GM12873 (cell line): ENCODE results near the gene AGPS.

Experiments used
- TF ChIP-seq, protein P1 (sequence below): IDR thresholded peaks from 2 replicates; pipeline ENCODE4 v1.5.1; 2012; ENCODE audit warnings: low read depth, mild to moderate bottlenecking, moderate library complexity, low read length, control low read depth; ENCODE audit not compliant: insufficient read depth; ENCODE audit errors: missing control alignments

Gene AGPS

DNA sequence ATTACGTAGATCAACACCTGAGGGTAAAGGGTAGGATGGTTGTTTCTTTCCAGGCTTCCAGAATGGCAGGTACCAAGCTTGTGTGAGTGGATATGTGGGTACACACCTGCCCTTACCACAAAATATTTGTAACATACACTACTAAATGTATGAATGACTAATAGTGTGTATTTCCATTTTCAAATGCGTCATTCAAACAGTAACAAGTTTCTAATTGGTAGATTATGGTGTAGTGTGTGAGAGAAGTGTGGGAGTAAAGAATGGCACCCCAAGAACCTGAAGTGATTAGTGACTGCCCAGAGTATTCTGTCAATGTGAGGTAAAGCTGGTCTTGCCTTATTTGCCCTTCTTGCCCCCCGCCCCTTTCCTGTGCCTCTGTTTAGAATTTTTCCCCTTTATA lies 21.1 kb downstream of the AGPS start:
- TF ChIP-seq, protein P1, sequence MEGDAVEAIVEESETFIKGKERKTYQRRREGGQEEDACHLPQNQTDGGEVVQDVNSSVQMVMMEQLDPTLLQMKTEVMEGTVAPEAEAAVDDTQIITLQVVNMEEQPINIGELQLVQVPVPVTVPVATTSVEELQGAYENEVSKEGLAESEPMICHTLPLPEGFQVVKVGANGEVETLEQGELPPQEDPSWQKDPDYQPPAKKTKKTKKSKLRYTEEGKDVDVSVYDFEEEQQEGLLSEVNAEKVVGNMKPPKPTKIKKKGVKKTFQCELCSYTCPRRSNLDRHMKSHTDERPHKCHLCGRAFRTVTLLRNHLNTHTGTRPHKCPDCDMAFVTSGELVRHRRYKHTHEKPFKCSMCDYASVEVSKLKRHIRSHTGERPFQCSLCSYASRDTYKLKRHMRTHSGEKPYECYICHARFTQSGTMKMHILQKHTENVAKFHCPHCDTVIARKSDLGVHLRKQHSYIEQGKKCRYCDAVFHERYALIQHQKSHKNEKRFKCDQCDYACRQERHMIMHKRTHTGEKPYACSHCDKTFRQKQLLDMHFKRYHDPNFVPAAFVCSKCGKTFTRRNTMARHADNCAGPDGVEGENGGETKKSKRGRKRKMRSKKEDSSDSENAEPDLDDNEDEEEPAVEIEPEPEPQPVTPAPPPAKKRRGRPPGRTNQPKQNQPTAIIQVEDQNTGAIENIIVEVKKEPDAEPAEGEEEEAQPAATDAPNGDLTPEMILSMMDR: no peak

DNA sequence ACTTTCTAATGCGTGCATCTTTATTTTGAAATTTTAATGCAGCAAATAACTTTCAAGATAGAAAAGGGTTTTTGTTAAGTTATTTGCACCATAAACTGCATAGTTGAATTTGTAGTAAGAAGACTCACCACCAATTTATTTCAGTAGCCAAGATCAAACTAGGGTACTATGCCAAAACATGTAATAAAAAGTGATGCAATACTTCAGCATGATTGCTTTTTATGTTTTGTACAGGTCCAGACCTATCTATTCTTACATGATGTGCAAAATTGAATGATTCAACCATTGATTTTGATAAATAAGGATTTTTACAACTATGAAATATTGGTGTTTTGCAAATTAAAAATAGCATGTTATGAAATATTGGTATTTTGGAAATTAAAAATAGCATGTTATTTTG lies 26.7 kb downstream of the AGPS start:
- TF ChIP-seq, protein P1: no peak

DNA sequence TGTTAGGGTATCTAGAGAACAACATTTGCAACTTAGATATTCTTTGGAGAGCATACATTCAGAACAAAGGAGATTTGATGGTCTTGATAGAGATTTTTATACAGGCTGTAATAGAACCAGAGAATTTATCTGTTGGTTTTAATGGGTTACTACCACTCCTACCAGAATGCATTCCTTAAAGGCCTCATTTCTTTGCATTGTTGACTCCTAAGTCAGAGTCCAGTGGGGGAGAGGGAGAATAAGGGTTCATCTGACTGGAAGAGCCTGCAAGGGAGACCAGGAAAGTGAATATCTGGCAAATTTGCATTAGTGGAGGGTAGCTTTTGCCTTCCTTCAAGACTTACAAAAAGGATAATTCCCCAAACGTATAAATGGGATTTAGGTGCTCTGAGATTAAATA lies 29.7 kb downstream of the AGPS start:
- TF ChIP-seq, protein P1: no peak

DNA sequence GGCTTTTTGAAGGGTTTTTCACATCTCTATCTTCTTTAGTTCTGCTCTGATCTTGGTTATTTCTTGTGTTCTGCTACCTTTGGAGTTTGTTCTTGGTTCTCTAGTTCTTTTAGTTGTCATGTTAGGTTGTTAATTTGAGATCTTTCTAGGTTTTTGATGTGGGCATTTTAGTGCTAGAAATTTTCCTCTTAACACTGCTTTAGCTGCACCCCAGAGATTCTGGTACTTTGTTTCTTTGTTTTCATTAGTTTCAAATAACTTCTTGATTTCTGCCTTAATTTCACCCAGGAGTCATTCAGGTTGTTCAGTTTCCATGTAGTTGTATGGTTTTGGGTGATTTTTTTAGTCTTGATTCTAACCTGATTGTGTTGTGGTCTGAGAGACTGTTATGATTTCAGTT lies 34.7 kb downstream of the AGPS start:
- TF ChIP-seq, protein P1: no peak

DNA sequence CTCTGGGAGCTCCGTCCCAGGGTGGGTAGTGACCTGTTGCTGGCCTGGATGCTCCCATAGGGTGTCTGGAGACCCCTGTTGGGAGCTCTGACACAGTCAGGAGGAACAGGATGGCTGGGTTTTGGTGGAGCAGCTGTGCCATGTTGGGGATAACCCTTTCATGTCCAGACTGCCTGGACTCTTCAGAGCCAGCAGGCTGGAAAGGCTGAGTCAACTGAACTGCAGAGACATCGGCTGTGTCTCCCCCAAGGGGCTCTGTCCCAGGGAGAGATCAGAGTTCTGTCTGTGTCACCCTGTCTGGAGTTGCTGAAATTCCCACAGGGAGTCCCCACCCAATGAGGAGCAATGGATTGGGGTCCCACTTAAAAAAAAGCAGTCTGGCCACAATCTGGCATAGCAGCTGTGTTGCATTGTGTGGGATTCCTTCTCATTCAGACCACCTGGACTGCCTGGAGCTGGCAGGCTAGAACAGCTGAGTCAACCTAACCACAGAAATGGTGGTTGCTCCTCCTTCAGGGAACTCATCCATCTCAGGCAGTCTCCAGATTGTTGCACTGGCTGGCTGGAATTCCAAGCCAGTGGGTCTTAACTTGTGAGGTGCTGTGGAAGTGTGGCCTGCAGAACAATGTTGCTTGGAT lies 37.2 kb downstream of the AGPS start:
- TF ChIP-seq, protein P1: no peak

DNA sequence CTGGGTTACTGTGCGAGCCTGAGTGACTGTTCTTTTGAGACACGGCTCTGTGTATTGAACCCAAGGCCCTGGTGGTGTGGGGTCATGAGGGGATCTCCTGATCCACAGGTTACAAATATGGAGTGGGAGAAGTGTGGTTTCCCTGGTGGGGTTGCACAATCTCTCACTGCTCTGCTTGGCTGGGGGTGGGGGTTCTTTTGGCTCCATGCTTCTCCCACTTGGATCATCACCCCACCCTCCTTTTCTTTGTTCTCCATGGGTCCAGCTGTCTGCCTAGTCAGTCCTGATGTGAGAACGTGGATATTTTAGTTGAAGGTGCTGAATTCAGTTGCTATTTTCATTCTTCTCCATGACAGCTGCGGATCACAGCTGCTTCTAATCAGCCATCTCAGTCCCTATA lies 37.8 kb downstream of the AGPS start:
- TF ChIP-seq, protein P1: no peak

DNA sequence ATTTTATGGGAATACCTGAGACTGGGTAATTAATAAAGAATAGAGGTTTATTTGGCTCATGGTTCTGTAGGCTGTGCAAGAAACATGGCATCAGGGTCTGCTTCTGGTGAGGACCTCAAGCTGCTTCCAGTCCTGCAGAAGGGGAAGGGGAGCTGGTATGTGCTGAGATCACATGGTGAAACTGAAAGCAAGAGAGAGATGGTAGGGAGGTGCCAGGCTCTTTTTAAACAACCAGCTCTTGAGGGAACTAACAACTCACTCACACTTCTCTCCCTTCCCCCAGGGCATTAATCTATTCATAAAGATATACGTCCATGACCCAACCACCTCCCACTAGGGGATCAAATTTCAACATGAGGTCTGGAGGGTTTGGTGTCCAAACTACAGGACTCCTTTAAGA lies 40.1 kb downstream of the AGPS start:
- TF ChIP-seq, protein P1: no peak

DNA sequence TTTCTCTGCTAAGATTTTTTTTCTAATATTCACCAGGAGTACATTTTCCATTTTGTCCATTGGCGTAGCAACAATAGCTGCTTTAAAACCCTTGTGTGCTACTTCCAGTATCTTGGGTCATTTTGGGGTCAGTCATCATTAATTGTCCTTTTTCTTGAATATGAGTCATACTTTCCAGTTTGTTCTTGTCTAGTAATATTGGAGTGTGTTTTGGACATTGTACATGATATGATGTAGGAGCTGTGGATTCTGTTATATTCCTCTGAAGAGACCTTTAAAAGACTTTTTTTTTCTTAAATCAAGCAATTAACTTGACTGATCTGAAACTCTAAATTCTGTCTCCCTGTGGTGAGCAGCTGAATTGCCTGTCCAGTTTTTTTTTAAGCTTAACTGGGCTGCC lies 40.8 kb downstream of the AGPS start:
- TF ChIP-seq, protein P1: peak; percentile 4
